Chondrocyte (in vitro differentiated cells): ENCODE results near the gene FIGNL1. TPM values are rescaled to one million over a fixed set of nuclear protein-coding genes. Genes with fewer than 3 reads are reported as not detected.

Source experiments
- DNase-seq: peaks from one replicate; pipeline ENCODE4 v3.0.0; 2021; ENCODE audit warnings: mixed read lengths, low spot score
- H3K27ac Mint-ChIP-seq: one replicate; pipeline ENCODE4 v1.8.0; 2021; ENCODE audit warnings: mild to moderate bottlenecking, moderate library complexity, mixed read lengths; ENCODE audit not compliant: unreplicated experiment
- H3K27me3 Mint-ChIP-seq: 2 replicates; pipeline ENCODE4 v1.8.0; 2021; ENCODE audit warnings: low read depth, mixed read lengths
- H3K36me3 Mint-ChIP-seq: 2 replicates; pipeline ENCODE4 v1.8.0; 2021; ENCODE audit warnings: low read depth, mixed read lengths
- H3K4me1 Mint-ChIP-seq: 2 replicates; pipeline ENCODE4 v1.8.0; 2021; ENCODE audit warnings: low read depth, mild to moderate bottlenecking, mixed read lengths
- H3K4me3 Mint-ChIP-seq: one replicate; pipeline ENCODE4 v1.8.0; 2021; ENCODE audit warnings: mild to moderate bottlenecking, moderate library complexity, mixed read lengths; ENCODE audit not compliant: unreplicated experiment
- H3K9me3 Mint-ChIP-seq: 2 replicates; pipeline ENCODE4 v1.8.0; 2021; ENCODE audit warnings: low read depth, mixed read lengths
- total RNA-seq: library from RNA; stranded (reverse); gene quantifications from 3 replicates; pipeline ENCODE4 v1.2.1, GENCODE V29; 2021
- TF ChIP-seq, protein P1 (sequence below): fragments of 200-600 bp; sonication (generic); IDR thresholded peaks from 2 replicates; pipeline ENCODE4 v1.5.0; 2021; ENCODE audit warnings: antibody characterized with exemption, mild to moderate bottlenecking, moderate library complexity

FIGNL1 gene
- total RNA-seq, 1 donor from 2014 or later: 6.8 TPM

DNA sequence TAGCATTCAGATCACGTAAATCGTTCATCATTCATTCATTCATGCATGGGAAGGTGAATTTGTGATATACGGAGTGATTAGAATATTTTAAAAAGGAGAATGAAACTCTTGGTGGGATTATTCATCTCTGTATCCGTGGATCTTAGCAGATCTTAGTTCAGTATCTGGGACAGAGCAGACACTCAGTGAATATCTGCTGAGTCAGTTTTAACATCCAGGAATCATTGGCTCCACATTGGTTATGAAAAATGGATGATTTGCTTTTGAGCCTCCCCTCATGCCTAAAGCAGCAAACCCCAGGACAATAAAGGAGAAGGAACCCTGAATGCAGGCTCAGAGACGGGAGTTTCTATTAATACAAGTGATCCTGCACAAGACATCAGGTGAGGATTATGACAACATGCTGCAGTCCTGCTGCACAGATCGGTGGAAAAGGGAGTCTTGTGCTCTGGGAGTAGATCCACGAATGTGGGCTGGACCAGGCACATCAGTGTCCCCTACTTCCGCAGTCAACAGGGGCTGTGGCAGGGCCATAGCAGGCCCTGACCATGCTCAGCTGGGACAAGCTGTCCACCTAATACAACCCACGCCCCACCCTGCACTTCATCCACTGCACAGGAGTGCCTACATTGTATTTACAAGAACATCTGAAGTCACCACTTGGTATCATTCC, 26.9 kb upstream of the FIGNL1 start:
- Mint-ChIP-seq H3K9me3 (no peaks in the 10 kb centered on the region), H3K27me3 (peaks cover 42% of the 10 kb centered on the region), H3K27ac (no peak overlapping the region), H3K36me3 (no peaks in the 10 kb centered on the region), H3K4me3 (no peak overlapping the region), H3K4me1 (peaks cover 10% of the 10 kb centered on the region)
- TF ChIP-seq, protein P1, sequence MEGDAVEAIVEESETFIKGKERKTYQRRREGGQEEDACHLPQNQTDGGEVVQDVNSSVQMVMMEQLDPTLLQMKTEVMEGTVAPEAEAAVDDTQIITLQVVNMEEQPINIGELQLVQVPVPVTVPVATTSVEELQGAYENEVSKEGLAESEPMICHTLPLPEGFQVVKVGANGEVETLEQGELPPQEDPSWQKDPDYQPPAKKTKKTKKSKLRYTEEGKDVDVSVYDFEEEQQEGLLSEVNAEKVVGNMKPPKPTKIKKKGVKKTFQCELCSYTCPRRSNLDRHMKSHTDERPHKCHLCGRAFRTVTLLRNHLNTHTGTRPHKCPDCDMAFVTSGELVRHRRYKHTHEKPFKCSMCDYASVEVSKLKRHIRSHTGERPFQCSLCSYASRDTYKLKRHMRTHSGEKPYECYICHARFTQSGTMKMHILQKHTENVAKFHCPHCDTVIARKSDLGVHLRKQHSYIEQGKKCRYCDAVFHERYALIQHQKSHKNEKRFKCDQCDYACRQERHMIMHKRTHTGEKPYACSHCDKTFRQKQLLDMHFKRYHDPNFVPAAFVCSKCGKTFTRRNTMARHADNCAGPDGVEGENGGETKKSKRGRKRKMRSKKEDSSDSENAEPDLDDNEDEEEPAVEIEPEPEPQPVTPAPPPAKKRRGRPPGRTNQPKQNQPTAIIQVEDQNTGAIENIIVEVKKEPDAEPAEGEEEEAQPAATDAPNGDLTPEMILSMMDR: no peak
- DNase-seq: no peak

DNA sequence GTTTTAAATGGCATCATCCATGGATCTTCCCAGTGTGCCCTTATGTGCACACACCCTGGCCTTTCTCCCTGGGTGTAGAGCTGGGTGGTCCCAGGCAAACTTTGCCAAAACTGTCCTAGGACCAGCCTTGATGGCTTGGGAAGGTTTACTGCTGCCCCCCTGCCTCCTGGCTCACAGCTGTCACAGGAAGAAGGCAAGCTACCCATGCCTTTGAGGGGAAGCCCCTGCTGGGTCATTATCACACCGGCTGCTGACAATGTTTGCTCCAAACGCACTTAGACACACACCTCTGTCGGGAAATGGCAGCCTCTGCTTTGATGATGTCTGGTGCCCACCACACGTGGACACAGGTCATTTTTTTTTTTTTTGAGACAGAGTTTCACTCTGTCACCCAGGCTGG, 25.2 kb upstream of the FIGNL1 start:
- H3K4me3 Mint-ChIP-seq: no peak overlapping the region
- TF ChIP-seq, protein P1: no peak
- no peak overlapping the region for H3K27ac Mint-ChIP-seq
- peaks cover 10% of the 10 kb centered on the region for H3K4me1 Mint-ChIP-seq
- H3K9me3 Mint-ChIP-seq: no peaks in the 10 kb centered on the region
- no peaks in the 10 kb centered on the region for H3K36me3 Mint-ChIP-seq
- DNase-seq: no peak
- H3K27me3 Mint-ChIP-seq: peaks cover 41% of the 10 kb centered on the region

DNA sequence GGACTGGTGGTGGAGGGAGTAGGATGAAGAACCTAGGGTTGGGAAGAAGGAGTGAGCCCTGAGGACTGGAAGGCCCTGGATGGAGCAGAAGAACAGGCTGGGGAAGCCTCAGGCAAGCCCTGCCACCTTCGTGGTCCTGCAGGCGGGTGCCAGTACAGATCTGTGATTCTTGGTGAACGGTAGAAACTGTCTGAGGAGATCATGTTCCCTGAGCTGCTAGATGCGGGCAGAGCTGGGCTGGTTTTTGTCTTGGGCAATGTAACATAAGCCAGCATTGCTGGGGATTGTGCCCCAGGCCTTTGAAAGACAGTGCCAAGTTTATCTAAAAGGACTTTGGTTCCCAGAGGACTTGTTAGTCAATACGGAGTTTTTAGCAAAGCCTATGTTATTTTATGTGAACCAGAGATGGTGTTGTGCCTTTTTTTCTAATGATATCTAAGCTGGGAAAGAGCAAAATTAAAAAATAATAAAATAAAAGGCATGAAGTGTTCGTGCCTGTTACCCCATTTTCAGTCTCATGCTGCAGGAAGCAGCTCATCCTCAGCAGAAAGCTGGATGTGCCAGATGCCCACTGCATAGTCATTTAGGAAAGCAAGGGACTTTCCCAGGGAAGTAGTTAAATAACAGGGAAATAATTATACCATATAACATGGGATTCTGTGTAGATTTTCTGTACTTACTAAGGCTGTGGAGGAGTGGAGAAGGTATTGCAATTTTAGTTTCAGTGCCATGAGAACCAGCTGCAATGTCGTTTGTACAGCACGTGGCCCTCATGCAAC, 24.4 kb upstream of the FIGNL1 start:
- Mint-ChIP-seq H3K9me3 (no peaks in the 10 kb centered on the region), H3K4me3 (no peak overlapping the region), H3K27me3 (peaks cover 36% of the 10 kb centered on the region), H3K27ac (no peak overlapping the region), H3K36me3 (no peaks in the 10 kb centered on the region), H3K4me1 (peaks cover 10% of the 10 kb centered on the region)
- no peak for DNase-seq
- TF ChIP-seq, protein P1: no peak

DNA sequence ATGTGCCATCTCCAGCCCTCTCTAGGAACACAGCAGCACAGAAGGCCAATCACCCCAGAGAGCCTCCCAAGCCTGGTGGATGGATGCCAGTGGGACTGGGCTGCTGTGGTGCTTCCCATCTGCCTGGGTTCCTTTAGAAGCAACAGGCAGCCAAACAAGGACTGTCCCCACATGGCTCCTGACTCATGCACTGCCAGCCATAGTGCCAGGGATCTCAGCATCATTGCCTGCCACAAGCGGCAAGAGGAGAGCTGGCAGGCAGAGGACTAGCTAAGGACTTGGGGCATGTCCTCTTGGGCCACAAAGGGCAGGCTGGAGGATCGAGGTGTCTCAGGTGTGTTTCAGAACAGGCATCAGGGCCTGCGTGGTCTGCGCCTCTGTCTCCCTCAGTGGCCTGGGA, 23.4 kb upstream of the FIGNL1 start:
- no peak overlapping the region for H3K4me3 Mint-ChIP-seq
- H3K27me3 Mint-ChIP-seq: peaks cover 35% of the 10 kb centered on the region
- DNase-seq: no peak
- H3K36me3 Mint-ChIP-seq: no peaks in the 10 kb centered on the region
- H3K27ac Mint-ChIP-seq: no peak overlapping the region
- peaks cover 10% of the 10 kb centered on the region for H3K4me1 Mint-ChIP-seq
- no peaks in the 10 kb centered on the region for H3K9me3 Mint-ChIP-seq
- TF ChIP-seq, protein P1: no peak

DNA sequence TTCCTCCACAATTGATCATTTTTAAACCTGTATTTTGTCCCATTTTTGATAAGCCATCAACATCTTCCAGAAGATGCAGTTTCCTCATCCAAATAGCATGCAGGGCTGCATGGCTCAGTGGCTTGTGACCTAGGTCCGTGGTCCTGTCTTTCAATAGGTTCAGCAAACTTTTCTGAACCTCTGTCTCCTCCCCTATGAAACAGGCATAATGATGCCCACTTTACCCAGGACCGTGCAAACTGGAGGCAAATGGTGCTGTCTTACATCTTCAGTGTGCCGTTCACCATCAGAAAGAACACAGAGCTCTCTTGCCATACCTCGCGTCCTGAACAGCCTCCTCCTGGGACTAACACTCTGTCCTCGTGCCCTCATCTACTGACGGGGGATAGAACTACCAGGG, 22.3 kb upstream of the FIGNL1 start:
- H3K9me3 Mint-ChIP-seq: no peaks in the 10 kb centered on the region
- H3K4me3 Mint-ChIP-seq: no peak overlapping the region
- H3K36me3 Mint-ChIP-seq: no peaks in the 10 kb centered on the region
- TF ChIP-seq, protein P1: no peak
- no peak overlapping the region for H3K27ac Mint-ChIP-seq
- peaks cover 40% of the 10 kb centered on the region for H3K27me3 Mint-ChIP-seq
- H3K4me1 Mint-ChIP-seq: peaks cover 14% of the 10 kb centered on the region
- no peak for DNase-seq
